K562 (cell line): ENCODE data around the gene MAMDC4. TPM values are rescaled to one million over a fixed set of nuclear protein-coding genes. Genes with fewer than 3 reads are reported as not detected.

Experiments
- ATAC-seq: fragments of 200-7000 bp; cut with Tn5 transposase; 3 replicates; pipeline ENCODE4 v1.9.1; 2020; ENCODE audit warnings: moderate library complexity
- BruUV-seq: library from RNA; stranded (reverse); fragments of 400-500 nt; replicated peaks from 2 replicates; lab custom pipeline; 2021; lab: Mats Ljungman, UMichigan
- CTCF ChIA-PET: fragments of 300-600 bp; formaldehyde crosslinking; extraction: SDS; loops from one replicate; lab custom pipeline; 2021; ENCODE audit warnings: low intra/inter-chr PET ratio; lab: Yijun Ruan, JAX
- POLR2A ChIA-PET: fragments of 300-600, 350-650 bp; sonication (Branson Sonifier 250); formaldehyde crosslinking; extraction: SDS; loops from one replicate; lab custom pipeline; 2021; ENCODE audit warnings: antibody characterized with exemption, inconsistent platforms; lab: Yijun Ruan, JAX
- DNase-seq, 4 experiments: peaks; one replicate each; pipeline versions ENCODE4 v3.0.0 to v3.0.0-alpha.2; 2011 to 2018; ENCODE audit warnings: low spot score in 3 of 4, mixed read lengths in 3 of 4; ENCODE audit errors: extremely low read depth in 1 of 4
- FAIRE-seq: peaks from 2 replicates; lab custom pipeline; 2011; peaks lifted over from hg19 to GRCh38; lab: Jason Lieb, UNC
- H2AFZ ChIP-seq: 2 replicates; pipeline ENCODE4 v1.6.0; 2011; ENCODE audit warnings: low read depth, low read length, control low read depth, inconsistent platforms
- H3K27ac ChIP-seq: fragments of 200-600 bp; 3 replicates; pipeline ENCODE4 v1.8.0; 2011; ENCODE audit warnings: low read depth, mild to moderate bottlenecking, control low read depth, inconsistent platforms, low read length, moderate library complexity, mixed read lengths; ENCODE audit errors: extremely low read depth
- H3K27me3 ChIP-seq, 2 experiments: fragments of 300-600 bp in 1 of 2; 2 replicates in 1 of 2; 3 replicates in 1 of 2; pipeline versions ENCODE4 v1.6.0 to v1.8.0; 2011; ENCODE audit warnings: inconsistent platforms in 2 of 2, low read length in 2 of 2, mild to moderate bottlenecking in 1 of 2, mixed read lengths in 1 of 2, moderate library complexity in 1 of 2; ENCODE audit not compliant: control insufficient read depth in 2 of 2, insufficient read depth in 2 of 2
- H3K36me3 ChIP-seq: fragments of 300-600 bp; 3 replicates; pipeline ENCODE4 v1.8.0; 2011; ENCODE audit warnings: mild to moderate bottlenecking, low read length, inconsistent platforms; ENCODE audit not compliant: control insufficient read depth, insufficient read depth
- H3K4me1 ChIP-seq, 2 experiments: fragments of 200-600 bp in 1 of 2; replicated peaks in 1 of 2; 2 replicates in 1 of 2; 3 replicates in 1 of 2; pipeline versions ENCODE4 v1.5.1 to v1.8.0; 2011; ENCODE audit warnings: inconsistent platforms in 2 of 2, low read length in 2 of 2, mild to moderate bottlenecking in 1 of 2, mixed read lengths in 1 of 2, moderate library complexity in 1 of 2; ENCODE audit not compliant: control insufficient read depth in 2 of 2, insufficient read depth in 2 of 2
- H3K4me2 ChIP-seq: 2 replicates; pipeline ENCODE4 v1.6.1; 2011; ENCODE audit warnings: low read length, control low read depth, inconsistent platforms, mixed read lengths; ENCODE audit not compliant: insufficient read depth
- H3K4me3 ChIP-seq: fragments of 200-600 bp; sonication (generic), shearing (Covaris generic); 2 replicates; pipeline ENCODE4 v1.5.1; 2016; ENCODE audit warnings: control low read depth, inconsistent platforms
- H3K79me2 ChIP-seq: fragments of 200-600 bp; 3 replicates; pipeline ENCODE4 v1.8.0; 2011; ENCODE audit warnings: low read length, inconsistent platforms; ENCODE audit not compliant: control insufficient read depth, insufficient read depth
- H3K9ac ChIP-seq, 2 experiments: 2 replicates each; pipeline versions ENCODE4 v1.6.0 to v1.6.1; 2011; ENCODE audit warnings: low read depth in 2 of 2, low read length in 2 of 2, control low read depth in 1 of 2, inconsistent platforms in 1 of 2, mild to moderate bottlenecking in 1 of 2, mixed read lengths in 1 of 2; ENCODE audit not compliant: insufficient read depth in 1 of 2
- H3K9me1 ChIP-seq: one replicate; pipeline ENCODE4 v1.6.0; 2011; ENCODE audit warnings: inconsistent platforms, mild to moderate bottlenecking, low read length, moderate library complexity; ENCODE audit not compliant: control insufficient read depth, insufficient read depth
- H3K9me3 ChIP-seq: replicated peaks from 2 replicates; pipeline ENCODE4 v1.5.1; 2011; ENCODE audit warnings: low read depth, low read length, inconsistent platforms; ENCODE audit not compliant: control insufficient read depth, insufficient read depth
- H4K20me1 ChIP-seq: replicated peaks from 2 replicates; pipeline ENCODE4 v1.6.1; 2011; ENCODE audit warnings: low read length, inconsistent platforms, mixed read lengths; ENCODE audit not compliant: control insufficient read depth, insufficient read depth
- CTCFL ChIP-seq: IDR thresholded peaks from 2 replicates; pipeline ENCODE4 v1.6.1; 2011; ENCODE audit warnings: borderline replicate concordance, low read depth, mild to moderate bottlenecking, moderate library complexity, low read length; ENCODE audit not compliant: insufficient read depth, poor library complexity, severe bottlenecking
- POLR2G ChIP-seq: fragments of 200-400 bp; formaldehyde crosslinking; IDR thresholded peaks from 2 replicates; pipeline ENCODE4 v1.6.1; 2017; ENCODE audit warnings: low read depth, mild to moderate bottlenecking, antibody characterized with exemption, low read length, moderate library complexity
- RBFOX2 ChIP-seq: fragments of 200-400 bp; formaldehyde crosslinking; IDR thresholded peaks from 2 replicates; pipeline ENCODE4 v1.6.1; 2017; ENCODE audit warnings: low read depth, mild to moderate bottlenecking, low read length, moderate library complexity
- ZNF121 ChIP-seq: sonication (generic); formaldehyde crosslinking; conservative IDR thresholded peaks from 2 replicates; pipeline ENCODE4 v1.8.0; 2022; ENCODE audit warnings: missing genetic modification reagents
- WGBS: fragments of 100-300 bp; shearing (Covaris generic); methylation state at CpG from one replicate; pipeline ENCODE4 v1.1.6; 2016; ENCODE audit warnings: low coverage, mixed read lengths; ENCODE audit not compliant: insufficient coverage; ENCODE audit errors: missing lambda C conversion rate; 5-methylcytosine and 5-hydroxymethylcytosine counted together
- in situ Hi-C: fragments of 300-500 bp; cut with MboI; formaldehyde crosslinking; loops from 4 replicates; pipeline ENCODE4 v1.15.0; 2018; ENCODE audit warnings: inconsistent platforms, mixed read lengths
- intact Hi-C: fragments of 100-400 bp; cut with micrococcal nuclease; formaldehyde crosslinking; loops from 2 replicates; pipeline ENCODE4 v1.14.2; 2022
- polyA plus RNA-seq, 8 experiments: library from polyadenylated mRNA; depleted of rRNA in 4 of 8; stranded (reverse) in 5 of 8; unstranded in 3 of 8; fragments of >200 nt; fragmentation: Nextera tagmentation in 2 of 8; fragmentation: Illumina TruSeq in 1 of 8; extraction: Ambion mirVana in 2 of 8; extraction: Trizol in 1 of 8; gene quantifications; 2 replicates each; pipeline versions ENCODE4 v1.2.1 to v1.2.3, GENCODE V29; 2011 to 2014; ENCODE audit warnings: inconsistent platforms in 1 of 8, missing spikeins in 1 of 8
- total RNA-seq, 7 experiments: library from RNA; depleted of rRNA in 6 of 7; stranded (reverse); fragments of >200 nt in 6 of 7; fragmentation: Illumina TruSeq in 2 of 7; extraction: Trizol in 2 of 7; gene quantifications; 2 replicates each; pipeline versions ENCODE4 v1.2.1 to v1.2.3, GENCODE V29; 2011 to 2021; ENCODE audit warnings: low replicate concordance in 1 of 7

Gene MAMDC4
- total and polyA plus RNA-seq, 9 of the 15 experiments (the other 6 are each of a cell fraction or from before 2014, with no cell fraction given) = 0.03 to 10.8 (median 1.5) TPM

GRCh38 chr9:136863623-136864273 lies 11.6 kb downstream of the MAMDC4 start:
- ATAC-seq (no peak), DNase-seq (no peak), FAIRE-seq (peak; percentile 11)
- CTCF ChIA-PET = no interaction called here
- POLR2A ChIA-PET = interaction anchor here (1.9 kb wide), 2 partner anchors 11 to 20 kb away, joined by 4 read pairs; no protein-coding TSS in a partner anchor
- 95% methylated on average over 12 of the region's 12 CpGs for WGBS
- Histone ChIP-seq H3K27ac (no peak overlapping the region), H3K79me2 (peaks cover 43% of the 10 kb centered on the region), H3K27me3 (no peaks in the 10 kb centered on the region), H3K4me1 (peaks cover 5 to 45% of the 10 kb centered on the region in 2 experiments; a peak in 3 of 5 replicates), H3K36me3 (peaks cover 47% of the 10 kb centered on the region; the same call in 2 of the 3 replicates), H3K4me3 (no peak overlapping the region), H4K20me1 (peaks cover 14% of the 10 kb centered on the region; the same call in 1 of the 2 replicates), H3K9ac (0 out of 4 replicates have a peak overlapping the region, but pooled peaks of 1 of the 2 experiments have one; percentile 18), H2AFZ (no peak overlapping the region), H3K4me2 (no peak overlapping the region), H3K9me3 (no peaks in the 10 kb centered on the region; the same call in 1 of the 2 replicates), H3K9me1 (peaks cover 4% of the 10 kb centered on the region)
- in situ Hi-C loops (no loop called here), intact Hi-C loops (no loop called here)
- no TSS peak for BruUV-seq
- peak; percentile 57 for TF ChIP-seq RBFOX2
- peak; percentile 10; the same call in 1 of the 2 replicates for TF ChIP-seq POLR2G
- TF ChIP-seq ZNF121 (CRISPR knock-in tag) = peak; percentile 90
- no peak for TF ChIP-seq CTCFL
